CD14-positive monocyte (primary cell): Measurements from ENCODE around the gene TMEM209. TPM values are rescaled to one million over a fixed set of nuclear protein-coding genes. Genes with fewer than 3 reads are reported as not detected.

Experiments
- DNase-seq, 3 donors: peaks; one replicate each; pipeline ENCODE4 v3.0.0-alpha.2; 2011 to 2022
- H2AFZ ChIP-seq: 2 replicates; pipeline ENCODE4 v1.6.0; 2012; ENCODE audit warnings: mild to moderate bottlenecking, low read depth, low read length, inconsistent platforms; ENCODE audit not compliant: insufficient read depth, poor library complexity, severe bottlenecking
- H3K27ac ChIP-seq, 2 donors: 1 replicate in 1 of 2; 2 replicates in 1 of 2; pipeline ENCODE4 v1.5.1; 2012 to 2013; ENCODE audit warnings: low read length in 2 of 2, control low read depth in 1 of 2, inconsistent platforms in 1 of 2, low read depth in 1 of 2, mild to moderate bottlenecking in 1 of 2
- H3K27me3 ChIP-seq, 2 donors: one replicate each; pipeline versions ENCODE4 v1.6.0 to v1.6.1; 2011 to 2013; ENCODE audit warnings: low read length in 2 of 2; ENCODE audit not compliant: control insufficient read depth in 2 of 2, insufficient read depth in 2 of 2
- H3K36me3 ChIP-seq, 2 donors: replicated peaks in 1 of 2; 1 replicate in 1 of 2; 2 replicates in 1 of 2; pipeline versions ENCODE4 v1.5.1 to v1.6.1; 2012 to 2013; ENCODE audit warnings: low read length in 2 of 2, control low read depth in 1 of 2, inconsistent platforms in 1 of 2, mild to moderate bottlenecking in 1 of 2; ENCODE audit not compliant: insufficient read depth in 2 of 2, control insufficient read depth in 1 of 2
- H3K4me1 ChIP-seq, 2 donors: 1 replicate in 1 of 2; 2 replicates in 1 of 2; pipeline versions ENCODE4 v1.5.1 to v1.6.1; 2012 to 2013; ENCODE audit warnings: low read length in 2 of 2, control low read depth in 1 of 2, inconsistent platforms in 1 of 2, mild to moderate bottlenecking in 1 of 2, moderate library complexity in 1 of 2; ENCODE audit not compliant: insufficient read depth in 2 of 2, control insufficient read depth in 1 of 2
- H3K4me2 ChIP-seq: replicated peaks from 2 replicates; pipeline ENCODE3; 2012; ENCODE audit warnings: low read length, moderate library complexity, mild to moderate bottlenecking; ENCODE audit not compliant: poor library complexity, severe bottlenecking; ENCODE audit errors: extremely low read depth
- H3K4me3 ChIP-seq, 3 experiments: fragments of 200-600 bp in 1 of 3; sonication (generic) in 1 of 3; replicated peaks in 1 of 3; 1 replicate in 2 of 3; 2 replicates in 1 of 3; pipeline ENCODE4 v1.5.1; 2011 to 2013; ENCODE audit warnings: low read length in 3 of 3, mild to moderate bottlenecking in 3 of 3, control low read depth in 2 of 3, low read depth in 2 of 3, inconsistent platforms in 1 of 3, moderate library complexity in 1 of 3
- H3K79me2 ChIP-seq: 2 replicates; pipeline ENCODE4 v1.6.0; 2012; ENCODE audit warnings: mild to moderate bottlenecking, control low read depth, inconsistent platforms, low read length, moderate library complexity; ENCODE audit not compliant: insufficient read depth
- H3K9ac ChIP-seq: 2 replicates; pipeline ENCODE4 v1.6.0; 2017; ENCODE audit warnings: low read length, mild to moderate bottlenecking; ENCODE audit not compliant: insufficient read depth, poor library complexity, severe bottlenecking
- H3K9me3 ChIP-seq, 2 donors: replicated peaks in 1 of 2; 1 replicate in 1 of 2; 2 replicates in 1 of 2; pipeline versions ENCODE4 v1.5.1 to v1.6.1; 2012 to 2013; ENCODE audit warnings: low read length in 2 of 2, control low read depth in 1 of 2; ENCODE audit not compliant: control insufficient read depth in 1 of 2, insufficient read depth in 1 of 2
- H4K20me1 ChIP-seq: 2 replicates; pipeline ENCODE4 v1.6.0; 2012; ENCODE audit warnings: mild to moderate bottlenecking, low read length, control low read depth, moderate library complexity; ENCODE audit not compliant: insufficient read depth
- H3K27ac Mint-ChIP-seq, 7 donors: one replicate each; pipeline ENCODE4 v1.8.0; 2020; ENCODE audit warnings: mild to moderate bottlenecking in 7 of 7, mixed read lengths in 7 of 7, moderate library complexity in 6 of 7, inconsistent platforms in 2 of 7
- H3K27me3 Mint-ChIP-seq, 3 donors: one replicate each; pipeline ENCODE4 v1.8.0; 2021 to 2022; ENCODE audit warnings: low read depth in 3 of 3, mild to moderate bottlenecking in 3 of 3, mixed read lengths in 3 of 3, moderate library complexity in 3 of 3, inconsistent platforms in 1 of 3
- H3K36me3 Mint-ChIP-seq, 2 donors: one replicate each; pipeline ENCODE4 v1.8.0; 2020; ENCODE audit warnings: mixed read lengths in 2 of 2, inconsistent platforms in 1 of 2, mild to moderate bottlenecking in 1 of 2
- H3K4me1 Mint-ChIP-seq: one replicate; pipeline ENCODE4 v1.8.0; 2020; ENCODE audit warnings: mild to moderate bottlenecking, mixed read lengths
- H3K4me3 Mint-ChIP-seq, 2 donors: one replicate each; pipeline ENCODE4 v1.8.0; 2020; ENCODE audit warnings: mild to moderate bottlenecking in 2 of 2, mixed read lengths in 2 of 2, moderate library complexity in 1 of 2
- H3K9me3 Mint-ChIP-seq, 7 donors: one replicate each; pipeline ENCODE4 v1.8.0; 2020 to 2022; ENCODE audit warnings: mixed read lengths in 7 of 7, mild to moderate bottlenecking in 6 of 7, moderate library complexity in 6 of 7, inconsistent platforms in 2 of 7
- CTCF ChIP-seq: fragments of 200-600 bp; IDR thresholded peaks from one replicate; pipeline ENCODE4 v1.8.0; 2022; ENCODE audit warnings: antibody characterized with exemption, mild to moderate bottlenecking
- WGBS: methylation state at CpG from one replicate; pipeline ENCODE4 v1.1.5; 2013; ENCODE audit warnings: missing lambda C conversion rate; ENCODE audit not compliant: insufficient coverage; 5-methylcytosine and 5-hydroxymethylcytosine counted together
- intact Hi-C, 2 donors: fragments of 100-400 bp; cut with micrococcal nuclease; formaldehyde crosslinking; loops; one replicate each; pipeline versions ENCODE4 v1.15.0 to v1.15.1; 2023
- polyA plus RNA-seq, 3 donors: library from polyadenylated mRNA; depleted of rRNA in 1 of 3; unstranded in 2 of 3; stranded (reverse) in 1 of 3; fragments of 300-500 nt in 2 of 3; fragments of >200 nt in 1 of 3; fragmentation: Illumina TruSeq in 2 of 3; gene quantifications; 1 replicate in 2 of 3; 2 replicates in 1 of 3; pipeline ENCODE4 v1.2.3, GENCODE V29; 2012 to 2021

Gene TMEM209
- polyA plus RNA-seq, 3 donors: 7.7 to 16.7 (median 9.6) TPM

GRCh38 chr7:130210181-130210935 is 5.2 kb upstream of the TMEM209 start:
- H3K4me2 ChIP-seq: no peak overlapping the region

GRCh38 chr7:130208516-130208915 is 3.3 kb upstream of the TMEM209 start:
- no peak for TF ChIP-seq CTCF
- no peak overlapping the region for H3K27ac Mint-ChIP-seq
- H3K9me3 Mint-ChIP-seq: peaks cover 0 to 3% (median 0%) of the 10 kb centered on the region in 7 donors
- H3K27ac ChIP-seq: no peak overlapping the region
- H3K36me3 ChIP-seq: no peaks in the 10 kb centered on the region
- no peaks in the 10 kb centered on the region for H3K27me3 ChIP-seq
- no peak overlapping the region for H3K4me3 Mint-ChIP-seq
- H3K9me3 ChIP-seq: no peaks in the 10 kb centered on the region
- no peak overlapping the region for H2AFZ ChIP-seq
- peaks cover 9% of the 10 kb centered on the region for H3K4me1 Mint-ChIP-seq
- no peak overlapping the region for H3K9ac ChIP-seq
- no peak overlapping the region for H3K4me2 ChIP-seq
- WGBS: no CpG with 5 or more reads among the region's 2 CpGs
- H4K20me1 ChIP-seq: no peaks in the 10 kb centered on the region
- no peak for DNase-seq
- intact Hi-C loops: no loop called here
- H3K4me3 ChIP-seq: no peak overlapping the region
- peaks cover under 1% of the 10 kb centered on the region in 2 donors for H3K36me3 Mint-ChIP-seq
- peaks cover 6 to 11% of the 10 kb centered on the region in 2 donors for H3K4me1 ChIP-seq
- peaks cover 9% of the 10 kb centered on the region for H3K79me2 ChIP-seq
- peaks cover 0 to 2% (median 2%) of the 10 kb centered on the region in 3 donors for H3K27me3 Mint-ChIP-seq

More at GRCh38 chr7:130210181-130210935, 5.2 kb upstream of the TMEM209 start:
- Histone ChIP-seq H2AFZ (peak overlapping the region; percentile 41), H4K20me1 (no peaks in the 10 kb centered on the region), H3K9ac (no peak overlapping the region), H3K9me3 (no peaks in the 10 kb centered on the region), H3K4me3 (no peak overlapping the region), H3K36me3 (no peaks in the 10 kb centered on the region), H3K79me2 (no peaks in the 10 kb centered on the region), H3K4me1 (peaks cover 3 to 5% of the 10 kb centered on the region in 2 donors), H3K27ac (no peak overlapping the region), H3K27me3 (no peaks in the 10 kb centered on the region)
- Mint-ChIP-seq H3K27me3 (peaks cover 0 to 3% (median 2%) of the 10 kb centered on the region in 3 donors), H3K36me3 (no peaks in the 10 kb centered on the region), H3K4me3 (no peak overlapping the region), H3K4me1 (peaks cover 4% of the 10 kb centered on the region), H3K27ac (no peak overlapping the region), H3K9me3 (peaks cover 0 to 3% (median 0%) of the 10 kb centered on the region in 7 donors)
- intact Hi-C loops: no loop called here
- no peak for TF ChIP-seq CTCF
- DNase-seq: no peak
- WGBS: no CpG with 5 or more reads among the region's 5 CpGs
